ENCODE measurements around the gene SPTSSB.

Gene SPTSSB

DNA sequence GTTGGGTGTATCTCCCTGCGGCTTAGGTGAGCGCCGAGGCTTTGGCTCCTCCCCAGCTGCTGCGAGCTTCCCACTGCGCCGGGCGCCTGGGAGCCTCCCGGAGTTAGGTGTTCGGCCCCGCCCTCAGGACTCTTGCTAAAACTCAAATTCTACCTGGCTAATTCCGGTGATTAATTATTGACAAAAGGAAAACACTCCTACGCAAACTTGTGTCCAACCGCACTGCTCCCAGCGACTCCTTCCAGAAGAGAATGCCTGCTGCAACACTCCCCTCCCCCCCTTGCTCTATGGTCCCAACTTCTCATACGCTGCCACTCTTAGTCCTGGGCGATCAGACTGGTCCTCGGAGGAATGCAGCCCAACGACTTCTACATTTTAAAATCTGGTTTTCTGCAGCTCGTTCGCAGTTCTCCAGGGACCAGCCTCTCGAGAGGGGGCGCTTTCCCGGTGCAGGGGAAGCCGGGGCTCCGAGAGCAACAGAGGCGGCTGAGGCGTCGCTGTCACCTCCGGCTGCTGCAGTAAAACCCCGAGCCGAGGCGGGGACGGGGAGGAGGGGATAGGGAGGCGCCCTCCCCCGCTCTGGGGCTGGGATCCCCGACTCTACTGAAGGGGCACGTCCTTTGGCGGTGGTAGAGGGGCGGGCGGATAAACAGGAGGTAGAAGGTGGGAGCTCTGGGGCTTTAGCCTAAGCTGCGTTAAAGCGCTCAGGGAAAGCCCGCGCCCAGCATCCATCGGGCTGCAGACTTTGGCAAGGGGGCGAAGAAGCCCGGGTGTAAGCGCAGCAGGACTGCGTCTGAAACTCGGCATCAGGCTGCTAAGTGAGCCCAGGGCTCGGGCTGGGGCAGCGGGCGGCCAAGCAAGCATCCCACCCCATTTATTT, at the start of gene SPTSSB:
SPTSSB (minus strand) TSS at position 77 of the 880 bp plus-strand sequence. CDS start 25,194 bp downstream, outside the sequence.
- H3K9me3 Mint-ChIP-seq: no peaks in the 10 kb centered on the region
- H3K27me3 Mint-ChIP-seq: peaks cover 13% of the 10 kb centered on the region
- ATAC-seq (ENCODE audit: low read depth): peak; percentile 24
- peak in 1 of 2 donors; percentile 11 for DNase-seq (ENCODE audit: low spot score in 2 of 2)
- H3K4me1 Mint-ChIP-seq: peaks cover 10% of the 10 kb centered on the region
- H3K27ac Mint-ChIP-seq: no peak within 1 kb of the TSS
- H3K36me3 Mint-ChIP-seq: no peaks in the 10 kb centered on the region
- H3K4me3 Mint-ChIP-seq: peak within 1 kb of the TSS; percentile 55

DNA sequence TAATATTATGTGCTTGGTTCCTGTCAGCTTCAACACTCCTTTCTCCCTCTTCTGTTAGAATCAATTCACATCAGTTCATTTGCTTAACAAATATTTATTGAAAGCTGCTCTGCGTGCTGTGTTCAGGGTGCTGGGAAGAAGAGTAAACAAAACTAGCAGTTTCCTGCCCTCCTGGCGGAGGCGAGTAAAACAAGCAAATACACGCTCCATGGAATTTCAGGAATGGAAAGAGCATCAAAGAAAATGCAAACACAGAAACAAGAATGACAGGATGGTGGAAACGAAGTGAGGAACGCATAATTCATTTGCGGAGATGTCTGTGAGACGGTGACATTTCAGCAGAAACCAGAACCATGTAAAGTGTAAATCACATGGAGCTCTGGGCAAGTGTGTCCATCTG, 49.4 kb upstream of the SPTSSB start:
- Mint-ChIP-seq H3K27ac (no peak overlapping the region), H3K4me1 (no peaks in the 10 kb centered on the region), H3K36me3 (peaks cover 3% of the 10 kb centered on the region), H3K27me3 (no peaks in the 10 kb centered on the region), H3K9me3 (peaks cover 4% of the 10 kb centered on the region), H3K4me3 (no peak overlapping the region)
- ATAC-seq (ENCODE audit: low read depth): no peak
- DNase-seq (ENCODE audit: low spot score in 2 of 2): no peak

GRCh38 chr3:161419555-161420333, 48.4 kb upstream of the SPTSSB start:
- Mint-ChIP-seq H3K4me3 (no peak overlapping the region), H3K4me1 (no peaks in the 10 kb centered on the region), H3K9me3 (peaks cover 4% of the 10 kb centered on the region), H3K36me3 (peaks cover 3% of the 10 kb centered on the region), H3K27me3 (no peaks in the 10 kb centered on the region), H3K27ac (no peak overlapping the region)
- no peak for DNase-seq (ENCODE audit: low spot score in 2 of 2)
- ATAC-seq (ENCODE audit: low read depth): no peak

DNA sequence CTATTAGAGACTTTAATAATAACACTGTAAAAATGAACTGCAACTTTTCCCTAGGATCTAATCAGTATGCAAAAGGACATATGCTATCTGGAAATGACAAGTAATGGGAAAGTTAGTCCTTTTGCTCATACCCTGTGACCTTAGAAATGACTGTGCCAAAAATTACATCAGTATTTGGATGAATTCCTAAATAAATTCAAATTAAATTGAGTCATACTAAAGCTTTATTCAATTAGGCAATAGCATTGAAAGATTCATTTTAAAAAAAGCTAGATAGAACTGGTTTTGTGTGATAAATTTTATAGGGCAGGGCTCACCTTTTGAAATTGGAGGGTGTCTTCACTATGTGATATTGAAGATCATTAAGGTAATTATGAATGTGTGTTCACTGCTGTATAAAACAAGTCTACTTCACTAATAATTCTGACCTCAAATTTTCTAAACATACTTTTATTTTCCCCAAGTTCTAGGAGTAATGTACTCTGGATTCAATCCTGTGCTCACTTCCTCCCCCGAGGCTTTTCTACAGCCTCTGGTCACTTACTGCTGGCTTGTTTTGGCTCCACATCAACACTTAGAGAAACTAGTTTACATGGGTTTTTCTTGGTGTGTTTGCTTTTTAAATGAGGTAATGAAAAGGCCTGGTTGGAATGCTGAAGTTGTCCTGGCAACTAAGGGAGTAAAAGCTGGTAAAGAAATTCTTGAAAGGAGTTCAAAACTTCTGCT, 44.4 kb upstream of the SPTSSB start:
- Mint-ChIP-seq H3K9me3 (peaks cover 4% of the 10 kb centered on the region), H3K27ac (no peak overlapping the region), H3K36me3 (peaks cover 3% of the 10 kb centered on the region), H3K4me3 (no peak overlapping the region), H3K27me3 (peaks cover 2% of the 10 kb centered on the region), H3K4me1 (no peaks in the 10 kb centered on the region)
- DNase-seq (ENCODE audit: low spot score in 2 of 2) (no peak), ATAC-seq (ENCODE audit: low read depth) (no peak)

- H3K27me3 Mint-ChIP-seq: peaks cover 3% of the 10 kb centered on the region
- ATAC-seq (ENCODE audit: low read depth): no peak
- H3K27ac Mint-ChIP-seq: no peak overlapping the region
- peaks cover 3% of the 10 kb centered on the region for H3K36me3 Mint-ChIP-seq
- H3K4me3 Mint-ChIP-seq: no peak overlapping the region
- no peak for DNase-seq (ENCODE audit: low spot score in 2 of 2)
- no peaks in the 10 kb centered on the region for H3K4me1 Mint-ChIP-seq
- peaks cover 4% of the 10 kb centered on the region for H3K9me3 Mint-ChIP-seq
Observed at GRCh38 chr3:161414907-161415306, 43.6 kb upstream of the SPTSSB start.

GRCh38 chr3:161413855-161414210, 42.5 kb upstream of the SPTSSB start:
- Mint-ChIP-seq H3K36me3 (peaks cover 3% of the 10 kb centered on the region), H3K27ac (no peak overlapping the region), H3K4me3 (no peak overlapping the region), H3K4me1 (no peaks in the 10 kb centered on the region), H3K27me3 (peaks cover 3% of the 10 kb centered on the region), H3K9me3 (peaks cover 4% of the 10 kb centered on the region)
- no peak for DNase-seq (ENCODE audit: low spot score in 2 of 2)
- ATAC-seq (ENCODE audit: low read depth): no peak

DNA sequence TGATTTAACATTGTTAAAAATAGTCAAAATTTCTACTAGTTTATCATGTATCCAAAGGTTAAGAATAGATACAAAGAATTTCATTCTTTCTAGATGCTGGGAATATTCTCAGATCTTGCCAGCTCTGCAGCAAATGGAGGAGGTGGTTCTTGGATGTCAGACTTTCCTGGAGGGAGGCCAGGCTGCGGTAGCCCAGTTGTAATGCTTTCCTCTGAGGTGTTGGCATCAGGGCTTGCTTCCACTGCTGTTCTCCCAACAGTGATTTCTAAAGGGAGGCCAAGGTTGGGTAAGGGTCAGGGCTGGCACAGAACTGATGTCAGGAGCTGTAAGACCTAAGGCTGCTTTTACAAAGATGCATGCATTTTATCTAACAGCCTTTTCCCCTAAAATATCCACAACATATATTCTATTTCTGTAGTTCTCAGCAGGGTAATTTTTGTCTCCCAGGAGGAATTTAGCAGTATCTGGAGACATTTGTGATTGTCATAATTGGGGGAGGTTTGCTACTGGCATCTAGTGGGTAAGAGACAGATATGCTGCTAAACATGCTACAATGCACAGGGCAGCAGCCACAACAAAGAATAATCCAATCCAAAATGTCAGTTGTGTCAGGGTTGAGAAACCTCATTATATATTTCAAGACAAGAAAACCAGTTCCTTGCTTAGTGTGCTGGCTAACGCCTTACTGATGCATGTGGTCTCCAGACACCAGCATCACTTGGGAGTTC, 42.0 kb upstream of the SPTSSB start:
- no peak for DNase-seq (ENCODE audit: low spot score in 2 of 2)
- Mint-ChIP-seq H3K36me3 (peaks cover 3% of the 10 kb centered on the region), H3K4me1 (no peaks in the 10 kb centered on the region), H3K27ac (no peak overlapping the region), H3K27me3 (peaks cover 3% of the 10 kb centered on the region), H3K4me3 (no peak overlapping the region), H3K9me3 (peaks cover 4% of the 10 kb centered on the region)
- ATAC-seq (ENCODE audit: low read depth): no peak

- no peaks in the 10 kb centered on the region for H3K4me1 Mint-ChIP-seq
- peaks cover 2% of the 10 kb centered on the region for H3K9me3 Mint-ChIP-seq
- no peak overlapping the region for H3K27ac Mint-ChIP-seq
- no peak overlapping the region for H3K4me3 Mint-ChIP-seq
- ATAC-seq (ENCODE audit: low read depth) (no peak), DNase-seq (ENCODE audit: low spot score in 2 of 2) (no peak)
- peaks cover 3% of the 10 kb centered on the region for H3K36me3 Mint-ChIP-seq
- H3K27me3 Mint-ChIP-seq: peaks cover 3% of the 10 kb centered on the region
Observed at GRCh38 chr3:161412123-161412522, 40.8 kb upstream of the SPTSSB start.

GRCh38 chr3:161409858-161410257, 38.5 kb upstream of the SPTSSB start:
- Mint-ChIP-seq H3K4me1 (no peaks in the 10 kb centered on the region), H3K27ac (no peak overlapping the region), H3K27me3 (peaks cover 5% of the 10 kb centered on the region), H3K9me3 (no peaks in the 10 kb centered on the region), H3K36me3 (no peaks in the 10 kb centered on the region), H3K4me3 (no peak overlapping the region)
- DNase-seq (ENCODE audit: low spot score in 2 of 2): no peak
- no peak for ATAC-seq (ENCODE audit: low read depth)

GRCh38 chr3:161409069-161409468, 37.8 kb upstream of the SPTSSB start:
- Mint-ChIP-seq H3K27ac (no peak overlapping the region), H3K4me3 (no peak overlapping the region), H3K4me1 (no peaks in the 10 kb centered on the region), H3K27me3 (peaks cover 5% of the 10 kb centered on the region), H3K36me3 (no peaks in the 10 kb centered on the region), H3K9me3 (no peaks in the 10 kb centered on the region)
- DNase-seq (ENCODE audit: low spot score in 2 of 2): no peak
- no peak for ATAC-seq (ENCODE audit: low read depth)

DNA sequence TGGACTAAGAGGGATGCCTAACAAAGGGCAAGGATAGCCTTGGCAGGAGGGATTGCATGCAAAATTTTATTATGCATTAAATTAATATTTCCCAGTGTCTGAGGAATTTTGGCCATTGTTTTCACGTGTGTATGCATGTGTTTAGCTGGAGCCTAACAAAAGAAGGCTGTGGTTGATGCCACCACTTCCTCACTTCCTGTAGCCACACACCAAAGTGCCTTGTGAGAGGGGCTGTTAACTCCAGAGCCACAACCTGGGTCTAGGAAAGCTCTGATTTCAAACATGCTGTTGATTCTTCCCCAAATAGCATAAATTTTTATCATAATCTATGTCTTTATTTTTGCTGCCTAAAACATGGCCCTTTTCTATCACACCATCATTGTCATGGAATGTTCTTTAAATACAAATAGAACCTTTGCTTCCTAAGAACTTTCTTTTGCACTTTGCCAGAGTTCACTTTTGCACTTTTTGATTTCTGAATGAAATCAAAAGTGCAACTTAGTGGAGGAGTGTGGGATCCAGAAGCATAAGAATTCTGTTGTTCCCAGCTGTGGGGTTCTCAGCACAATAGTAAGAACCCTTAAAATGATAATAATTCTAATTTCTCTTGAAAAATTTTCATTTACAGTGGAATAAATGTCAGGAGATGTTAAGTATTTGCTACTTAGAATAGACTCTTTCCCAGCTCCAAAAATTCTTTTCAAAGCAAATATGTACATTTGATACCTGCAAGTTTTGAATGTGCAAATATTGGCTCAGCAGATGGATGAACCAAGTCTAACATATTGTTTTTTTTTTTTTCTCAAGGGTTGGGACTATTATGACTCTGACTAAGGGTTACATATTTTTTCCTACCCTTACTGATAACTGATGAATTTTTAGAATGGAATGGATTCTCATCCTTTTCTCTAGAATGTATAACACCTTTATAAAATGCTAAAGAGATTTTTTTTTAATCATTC, 35.6 kb upstream of the SPTSSB start:
- DNase-seq (ENCODE audit: low spot score in 2 of 2): no peak
- Mint-ChIP-seq H3K27me3 (peaks cover 3% of the 10 kb centered on the region), H3K9me3 (no peaks in the 10 kb centered on the region), H3K4me3 (no peak overlapping the region), H3K36me3 (no peaks in the 10 kb centered on the region), H3K27ac (no peak overlapping the region), H3K4me1 (no peaks in the 10 kb centered on the region)
- no peak for ATAC-seq (ENCODE audit: low read depth)

DNA sequence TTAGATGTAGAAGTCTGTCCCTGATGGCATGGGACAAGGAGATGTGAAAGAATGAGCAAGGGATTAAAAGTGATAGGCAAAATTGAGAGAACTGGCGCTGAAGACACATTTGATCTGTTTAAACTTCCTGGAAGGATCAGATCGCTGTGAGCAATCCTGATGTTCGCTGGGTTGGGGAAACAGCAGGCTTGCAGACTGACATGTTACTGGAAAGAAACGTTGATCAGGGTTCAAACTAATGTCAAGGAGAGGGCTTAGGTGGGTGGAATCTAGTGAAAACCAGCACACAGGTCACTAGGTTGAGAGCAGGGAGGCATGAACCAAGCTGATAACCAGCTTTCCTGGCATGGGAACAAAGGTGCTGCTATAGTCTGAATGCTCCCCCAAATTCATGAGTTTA, 34.5 kb upstream of the SPTSSB start:
- Mint-ChIP-seq H3K4me3 (no peak overlapping the region), H3K36me3 (no peaks in the 10 kb centered on the region), H3K27me3 (peaks cover 3% of the 10 kb centered on the region), H3K9me3 (no peaks in the 10 kb centered on the region), H3K4me1 (no peaks in the 10 kb centered on the region), H3K27ac (no peak overlapping the region)
- DNase-seq (ENCODE audit: low spot score in 2 of 2): no peak
- no peak for ATAC-seq (ENCODE audit: low read depth)

DNA sequence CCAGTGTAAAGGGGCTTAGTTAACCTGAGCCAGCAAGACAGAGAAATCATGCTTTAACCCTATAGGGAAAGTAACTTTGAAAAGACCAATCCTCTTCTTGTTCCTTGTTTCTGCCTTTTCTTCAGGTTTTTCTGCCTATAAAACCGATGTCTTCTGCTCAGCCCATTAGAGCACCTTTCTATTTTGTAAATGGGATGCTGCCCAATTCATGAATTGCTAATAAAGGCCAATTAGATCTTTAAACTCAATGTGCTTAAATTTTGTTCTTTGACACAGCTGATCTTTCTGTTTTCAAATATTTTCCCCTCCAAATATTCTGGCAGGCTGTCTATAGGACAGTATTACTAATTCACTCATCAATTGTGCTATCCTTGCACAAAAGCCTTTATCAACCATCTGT, 33.8 kb upstream of the SPTSSB start:
- no peak overlapping the region for H3K4me3 Mint-ChIP-seq
- H3K27me3 Mint-ChIP-seq: peaks cover 2% of the 10 kb centered on the region
- DNase-seq (ENCODE audit: low spot score in 2 of 2) (no peak), ATAC-seq (ENCODE audit: low read depth) (no peak)
- H3K9me3 Mint-ChIP-seq: no peaks in the 10 kb centered on the region
- no peaks in the 10 kb centered on the region for H3K4me1 Mint-ChIP-seq
- H3K27ac Mint-ChIP-seq: no peak overlapping the region
- H3K36me3 Mint-ChIP-seq: no peaks in the 10 kb centered on the region

All from memory B cell (primary cell).